GM12892 (cell line): ENCODE data around the gene GOLPH3L.
"Not testable (repeated sequence)": the region's sequence is repeated elsewhere in the genome, so short reads cannot be mapped to it uniquely, and the experiment has no call there.

Experiments
- POLR2A ChIP-seq: IDR thresholded peaks from 2 replicates; pipeline ENCODE4 v1.6.1; 2011; ENCODE audit warnings: low read depth, low read length, control low read depth
- POLR2AphosphoS5 ChIP-seq: IDR thresholded peaks from 2 replicates; pipeline ENCODE4 v1.6.1; 2011; ENCODE audit warnings: low read depth, low read length, control low read depth
- TAF1 ChIP-seq: IDR thresholded peaks from 2 replicates; pipeline ENCODE4 v1.6.1; 2011; ENCODE audit warnings: low read depth, mild to moderate bottlenecking, control low read depth, low read length, borderline replicate concordance

GRCh38 chr1:150602372-150602771 is 94.6 kb downstream of the GOLPH3L start:
- TF ChIP-seq POLR2A, POLR2AphosphoS5, TAF1: not testable (repeated sequence)
